Endothelial cell of umbilical vein (primary cell): ENCODE measurements around the gene IER5. TPM values are rescaled to one million over a fixed set of nuclear protein-coding genes. Genes with fewer than 3 reads are reported as not detected.

Source experiments
- BruUV-seq: library from RNA; stranded (reverse); fragments of 400-500 nt; replicated peaks from 2 replicates; lab custom pipeline; 2021; lab: Mats Ljungman, UMichigan
- CTCF ChIA-PET: fragments of 300-600, 350-600 bp; sonication (Branson Sonifier 250); formaldehyde crosslinking; loops from one replicate; lab custom pipeline; 2021; ENCODE audit warnings: antibody characterized with exemption, inconsistent platforms; lab: Charles Lee
- POLR2A ChIA-PET: fragments of 300-600, 350-600 bp; sonication (Branson Sonifier 250); formaldehyde crosslinking; loops from one replicate; lab custom pipeline; 2021; ENCODE audit warnings: antibody characterized with exemption, inconsistent platforms; lab: Charles Lee
- DNase-seq: peaks from one replicate; pipeline ENCODE4 v3.0.0-alpha.2; 2011; ENCODE audit warnings: low read depth, low spot score
- FAIRE-seq: peaks from 2 replicates; lab custom pipeline; 2011; peaks lifted over from hg19 to GRCh38; lab: Jason Lieb, UNC
- H2AFZ ChIP-seq: 2 replicates; pipeline ENCODE4 v1.6.0; 2012; ENCODE audit warnings: low read depth, low read length, control low read depth, inconsistent platforms
- H3K27ac ChIP-seq: 2 replicates; pipeline ENCODE4 v1.5.1; 2011; ENCODE audit warnings: low read depth, mild to moderate bottlenecking, control low read depth, low read length, moderate library complexity; ENCODE audit not compliant: insufficient read depth
- H3K27me3 ChIP-seq, 2 experiments: 2 replicates each; pipeline versions ENCODE4 v1.6.0 to v1.6.1; 2011; ENCODE audit warnings: low read length in 2 of 2, mixed read lengths in 1 of 2; ENCODE audit not compliant: control insufficient read depth in 2 of 2, insufficient read depth in 2 of 2
- H3K36me3 ChIP-seq, 2 experiments: 2 replicates in 1 of 2; 3 replicates in 1 of 2; pipeline ENCODE4 v1.5.1; 2011; ENCODE audit warnings: low read length in 2 of 2, mild to moderate bottlenecking in 1 of 2, moderate library complexity in 1 of 2; ENCODE audit not compliant: control insufficient read depth in 2 of 2, insufficient read depth in 2 of 2; ENCODE audit errors: extremely low read depth in 1 of 2
- H3K4me1 ChIP-seq: 3 replicates; pipeline ENCODE4 v1.5.1; 2011; ENCODE audit warnings: mild to moderate bottlenecking, low read length; ENCODE audit not compliant: control insufficient read depth, insufficient read depth; ENCODE audit errors: extremely low read depth
- H3K4me2 ChIP-seq: 2 replicates; pipeline ENCODE4 v1.6.1; 2011; ENCODE audit warnings: low read length, control low read depth, mixed read lengths; ENCODE audit not compliant: insufficient read depth
- H3K4me3 ChIP-seq, 3 experiments: fragments of 200-600 bp in 1 of 3; sonication (generic), shearing (Covaris generic) in 1 of 3; replicated peaks in 1 of 3; 2 replicates each; pipeline ENCODE4 v1.5.1; 2011 to 2016; ENCODE audit warnings: control low read depth in 3 of 3, low read length in 3 of 3, mild to moderate bottlenecking in 2 of 3, inconsistent platforms in 1 of 3, low read depth in 1 of 3, moderate library complexity in 1 of 3; ENCODE audit not compliant: insufficient read depth in 1 of 3
- H3K79me2 ChIP-seq: 2 replicates; pipeline ENCODE4 v1.6.0; 2012; ENCODE audit warnings: low read length, inconsistent platforms; ENCODE audit not compliant: control insufficient read depth, insufficient read depth
- H3K9ac ChIP-seq: replicated peaks from 2 replicates; pipeline ENCODE3; 2011; ENCODE audit warnings: low read length, control low read depth; ENCODE audit not compliant: insufficient read depth; ENCODE audit errors: extremely low read depth
- H3K9me1 ChIP-seq: replicated peaks from 3 replicates; pipeline ENCODE4 v1.6.0; 2011; ENCODE audit warnings: mild to moderate bottlenecking, low read length; ENCODE audit not compliant: control insufficient read depth, insufficient read depth; ENCODE audit errors: extremely low read depth
- H3K9me3 ChIP-seq: replicated peaks from 2 replicates; pipeline ENCODE4 v1.5.1; 2012; ENCODE audit warnings: low read length, inconsistent platforms; ENCODE audit not compliant: control insufficient read depth, insufficient read depth
- H4K20me1 ChIP-seq: replicated peaks from 2 replicates; pipeline ENCODE3; 2011; ENCODE audit warnings: mild to moderate bottlenecking, low read length; ENCODE audit not compliant: control insufficient read depth, insufficient read depth; ENCODE audit errors: extremely low read depth
- CTCF ChIP-seq, 2 donors: IDR thresholded peaks; 1 replicate in 1 of 2; 2 replicates in 1 of 2; pipeline ENCODE4 v1.5.1; 2011; ENCODE audit warnings: low read length in 2 of 2, mild to moderate bottlenecking in 2 of 2, moderate library complexity in 2 of 2, control low read depth in 1 of 2, inconsistent platforms in 1 of 2, low read depth in 1 of 2; ENCODE audit not compliant: insufficient read depth in 1 of 2; ENCODE audit errors: extremely low read depth in 1 of 2
- EZH2 ChIP-seq: IDR thresholded peaks from 2 replicates; pipeline ENCODE4 v1.6.1; 2012; ENCODE audit warnings: borderline replicate concordance, low read depth, mild to moderate bottlenecking, moderate library complexity, low read length, inconsistent platforms; ENCODE audit not compliant: severe bottlenecking
- FOS ChIP-seq: IDR thresholded peaks from 2 replicates; pipeline ENCODE4 v1.6.1; 2011; ENCODE audit warnings: mild to moderate bottlenecking, low read length, moderate library complexity, borderline replicate concordance; ENCODE audit not compliant: insufficient read depth
- GATA2 ChIP-seq: IDR thresholded peaks from 2 replicates; pipeline ENCODE4 v1.7.0; 2011; ENCODE audit warnings: low read depth, mild to moderate bottlenecking, moderate library complexity, mixed read lengths, low read length; ENCODE audit not compliant: insufficient read length, insufficient read depth
- JUN ChIP-seq: IDR thresholded peaks from 2 replicates; pipeline ENCODE4 v1.6.1; 2011; ENCODE audit warnings: borderline replicate concordance, low read depth; ENCODE audit not compliant: insufficient read length, insufficient read depth
- MAX ChIP-seq: IDR thresholded peaks from 2 replicates; pipeline ENCODE4 v1.6.1; 2011; ENCODE audit not compliant: insufficient read depth, insufficient read length
- MYC ChIP-seq: IDR thresholded peaks from one replicate; pipeline ENCODE4 v1.6.1; 2011; ENCODE audit warnings: mild to moderate bottlenecking, low read depth, low read length
- POLR2A ChIP-seq: IDR thresholded peaks from 2 replicates; pipeline ENCODE4 v1.6.1; 2012; ENCODE audit warnings: low read depth, mild to moderate bottlenecking, control low read depth, low read length
- POLR2AphosphoS5 ChIP-seq: IDR thresholded peaks from 2 replicates; pipeline ENCODE4 v1.6.1; 2012; ENCODE audit warnings: low read depth, mild to moderate bottlenecking, control low read depth, low read length, moderate library complexity; ENCODE audit not compliant: insufficient read depth
- dilution Hi-C: fragments of 300-500 bp; cut with MboI; formaldehyde crosslinking; loops from one replicate; pipeline ENCODE4 v1.15.0; 2019; ENCODE audit warnings: low sequenced_read_pairs; ENCODE audit not compliant: extremely low pct_ligation_motif_present
- intact Hi-C: fragments of 100-400 bp; cut with micrococcal nuclease; formaldehyde crosslinking; loops from one replicate; pipeline ENCODE4 v1.10.0; 2022
- polyA plus RNA-seq, 4 experiments: library from polyadenylated mRNA; depleted of rRNA in 3 of 4; stranded (reverse) in 3 of 4; unstranded in 1 of 4; fragments of >200 nt; gene quantifications; 2 replicates each; pipeline versions ENCODE4 v1.2.1 to v1.2.3, GENCODE V29; 2011 to 2012; ENCODE audit warnings: missing spikeins in 1 of 4
- total RNA-seq: library from RNA; stranded (reverse); gene quantifications from 2 replicates; pipeline ENCODE4 v1.2.3, GENCODE V29; 2021

IER5 gene
- total and polyA plus RNA-seq, 2 donors (not counting 3 experiments of a cell fraction or from before 2014, with no cell fraction given), result 6.6 to 14.4 TPM

GRCh38 chr1:181107711-181108110 is 19.2 kb downstream of the IER5 start:
- no peaks in the 10 kb centered on the region for H3K27me3 ChIP-seq
- H3K9ac ChIP-seq, result no peak overlapping the region
- CTCF ChIA-PET, result interaction anchor here (0.9 to 4.8 kb wide), 6 partner anchors 10 to 86 kb away, joined by 3 to 42 read pairs (median 4); no protein-coding TSS in a partner anchor
- H3K4me2 ChIP-seq, result no peak overlapping the region
- H3K9me3 ChIP-seq, result no peaks in the 10 kb centered on the region
- no peak overlapping the region for H2AFZ ChIP-seq
- FAIRE-seq (no peak), DNase-seq (no peak)
- peaks cover 47% of the 10 kb centered on the region for H3K4me1 ChIP-seq
- no peak overlapping the region for H3K4me3 ChIP-seq
- H4K20me1 ChIP-seq, result no peaks in the 10 kb centered on the region
- POLR2A ChIA-PET, result interaction anchor here (1.0 to 5.8 kb wide), 2 partner anchors 16 to 17 kb away, joined by 4 to 114 read pairs; partner anchors contain the start of gene IER5
- intact Hi-C loops (no loop called here), dilution Hi-C loops (no loop called here)
- no TSS peak for BruUV-seq
- H3K36me3 ChIP-seq, result no peaks in the 10 kb centered on the region
- no peaks in the 10 kb centered on the region for H3K79me2 ChIP-seq
- H3K27ac ChIP-seq, result no peak overlapping the region
- TF ChIP-seq POLR2A, result no peak
- no peak for TF ChIP-seq JUN
- TF ChIP-seq CTCF (IDR thresholded peaks at IDR 0.05; ENCODE audit: extremely low read depth in 1 of 2, insufficient read depth in 1 of 2, low read depth in 1 of 2, low read length in 2 of 2), result no peak
- TF ChIP-seq POLR2AphosphoS5, result no peak
- no peak for TF ChIP-seq MYC
- TF ChIP-seq MAX, result no peak
- no peak for TF ChIP-seq EZH2
- no peak for TF ChIP-seq FOS
- TF ChIP-seq GATA2, result no peak
- H3K9me1 ChIP-seq, result no peaks in the 10 kb centered on the region
